ENCODE results near the gene SLC25A21.

- TF ChIP-seq CTCF (IDR thresholded peaks at IDR 0.05), result no peak
- TF ChIP-seq EZH2 (IDR thresholded peaks at IDR 0.05), result no peak
Observed at GRCh38 chr14:36857842-36858445, 314.5 kb downstream of the SLC25A21 start.
